A549 treated with AZD9567 at 1 μM for 4 hours (cell line): ENCODE measurements around the gene PHF23. TPM values are rescaled to one million over a fixed set of nuclear protein-coding genes. Genes with fewer than 3 reads are reported as not detected.

Experiments
- total RNA-seq: library from RNA; stranded (reverse); fragments of 200-300 nt; extraction: Qiagen RNA extraction; gene quantifications from 5 replicates; pipeline ENCODE4 v1.2.3, GENCODE V29; 2022; ENCODE audit not compliant: insufficient read depth

PHF23 gene
- 67.2 to 91.5 TPM (median 83.0 TPM) in 5 replicates for total RNA-seq

GRCh38 chr17:7239091-7240027 is at the start of gene PHF23:
PHF23 (minus strand) TSS chr17:7239457; CDS start chr17:7239279, 178 bp downstream.

GRCh38 chr17:7281074-7281952 is 42.1 kb upstream of the PHF23 start, which contains the start of gene SLC2A4:
SLC2A4 (plus strand) TSS chr17:7281718; CDS start chr17:7281935, 217 bp downstream.

GRCh38 chr17:7262192-7262934 is 23.1 kb upstream of the PHF23 start, which contains the start of gene CLDN7:
CLDN7 (minus strand) TSS chr17:7262478; CDS start chr17:7262043, 435 bp downstream.

GRCh38 chr17:7252176-7253043 is 13.2 kb upstream of the PHF23 start, which contains the start of gene ELP5:
ELP5 (plus strand) TSS chr17:7252215; CDS start chr17:7252551, 336 bp downstream.

GRCh38 chr17:7251661-7252175 is 12.5 kb upstream of the PHF23 start, which contains the start of gene CTDNEP1:
CTDNEP1 (minus strand) TSS chr17:7251734; CDS start chr17:7251296, 438 bp downstream.

GRCh38 chr17:7241783-7242716 is 2.8 kb upstream of the PHF23 start, which contains the start of gene GABARAP:
GABARAP (minus strand) TSS chr17:7242449; CDS start chr17:7242330, 119 bp downstream.

GRCh38 chr17:7234083-7234951 is 4.9 kb downstream of the PHF23 start, which contains the start of gene DVL2:
DVL2 (minus strand) TSS chr17:7234517; CDS start chr17:7234262, 255 bp downstream.

GRCh38 chr17:7219812-7220592 is 19.3 kb downstream of the PHF23 start, which contains the start of the genes ACADVL and DLG4:
ACADVL (plus strand) TSS chr17:7219938; CDS start chr17:7219985, 47 bp downstream.
DLG4 (minus strand) TSS chr17:7219836.

Other genes starting within 250 kb of the PHF23 start
- not detected in 5 replicates for gene ALOX12, start 243.4 kb downstream of the PHF23 start, total RNA-seq
- 364 to 487 TPM (median 429 TPM) in 5 replicates for gene RNASEK, start 226.8 kb downstream of the PHF23 start, total RNA-seq
- not detected in 5 replicates for gene BCL6B, start 216.4 kb downstream of the PHF23 start, total RNA-seq
- 3.5 to 8.5 TPM (median 7.7 TPM) in 5 replicates for gene SLC16A13, start 203.4 kb downstream of the PHF23 start, total RNA-seq
- gene SLC16A11, start 195.4 kb downstream of the PHF23 start, total RNA-seq, result not detected in 5 replicates
- not detected in 5 replicates for gene CLEC10A, start 159.2 kb downstream of the PHF23 start, total RNA-seq
- gene ASGR2, start 124.6 kb downstream of the PHF23 start, total RNA-seq, result 1.5 TPM in 1 of 5 replicates, not detected in the others
- 0.70 to 1.2 TPM (median 0.90 TPM) in 4 of 5 replicates, not detected in the other for gene ASGR1, start 60.1 kb downstream of the PHF23 start, total RNA-seq
- gene DLG4, start 19.6 kb downstream of the PHF23 start, total RNA-seq, result 5.9 to 6.9 TPM (median 6.2 TPM) in 5 replicates
- gene ACADVL, start 19.5 kb downstream of the PHF23 start, total RNA-seq, result 264 to 485 TPM (median 439 TPM) in 5 replicates
- 29.2 to 43.3 TPM (median 42.3 TPM) in 5 replicates for gene DVL2, start 4.9 kb downstream of the PHF23 start, total RNA-seq
- gene GABARAP, start 3.0 kb upstream of the PHF23 start, total RNA-seq, result 638 to 734 TPM (median 663 TPM) in 5 replicates
- gene CTDNEP1, start 12.3 kb upstream of the PHF23 start, total RNA-seq, result 202 to 277 TPM (median 222 TPM) in 5 replicates
- 115 to 144 TPM (median 128 TPM) in 5 replicates for gene ELP5, start 12.8 kb upstream of the PHF23 start, total RNA-seq
- 1.4 to 1.8 TPM (median 1.6 TPM) in 4 of 5 replicates, not detected in the other for gene CLDN7, start 23.0 kb upstream of the PHF23 start, total RNA-seq
- 0.28 to 0.45 TPM (median 0.37 TPM) in 4 of 5 replicates, not detected in the other for gene SLC2A4, start 42.3 kb upstream of the PHF23 start, total RNA-seq
- gene YBX2, start 55.2 kb upstream of the PHF23 start, total RNA-seq, result 0.46 to 0.72 TPM (median 0.60 TPM) in 4 of 5 replicates, not detected in the other
- 1,570 to 1,809 TPM (median 1,672 TPM) in 5 replicates for gene EIF5A, start 68.2 kb upstream of the PHF23 start, total RNA-seq
- gene GPS2, start 75.9 kb upstream of the PHF23 start, total RNA-seq, result 91.5 to 113 TPM (median 108 TPM) in 5 replicates
- 30.5 to 37.6 TPM (median 36.4 TPM) in 5 replicates for gene NEURL4, start 89.9 kb upstream of the PHF23 start, total RNA-seq
- gene ACAP1, start 97.1 kb upstream of the PHF23 start, total RNA-seq, result 2.1 to 5.5 TPM (median 3.9 TPM) in 4 of 5 replicates, not detected in the other
- 10.3 to 15.0 TPM (median 13.0 TPM) in 5 replicates for gene KCTD11, start 112.7 kb upstream of the PHF23 start, total RNA-seq
- not detected in 5 replicates for gene TMEM95, start 115.7 kb upstream of the PHF23 start, total RNA-seq
- gene TNK1, start 141.6 kb upstream of the PHF23 start, total RNA-seq, result 1.4 to 1.7 TPM (median 1.6 TPM) in 5 replicates
- gene PLSCR3, start 155.1 kb upstream of the PHF23 start, total RNA-seq, result 36.1 to 44.4 TPM (median 40.5 TPM) in 5 replicates
- 181 to 231 TPM (median 208 TPM) in 5 replicates for gene TMEM256, start 164.6 kb upstream of the PHF23 start, total RNA-seq
- 12.4 to 20.9 TPM (median 18.3 TPM) in 5 replicates for gene NLGN2, start 168.4 kb upstream of the PHF23 start, total RNA-seq
- 0.08 TPM in 2 of 5 replicates, not detected in the others for gene SPEM1, start 180.9 kb upstream of the PHF23 start, total RNA-seq
- gene SPEM2, start 186.2 kb upstream of the PHF23 start, total RNA-seq, result 0.05 to 0.07 TPM (median 0.05 TPM) in 3 of 5 replicates, not detected in the others
- 0.02 to 0.06 TPM (median 0.02 TPM) in 3 of 5 replicates, not detected in the others for gene SPEM3, start 189.4 kb upstream of the PHF23 start, total RNA-seq
- 7.5 to 12.0 TPM (median 11.6 TPM) in 5 replicates for gene TMEM102, start 196.0 kb upstream of the PHF23 start, total RNA-seq
- 0.67 to 1.3 TPM (median 0.74 TPM) in 4 of 5 replicates, not detected in the other for gene FGF11, start 200.1 kb upstream of the PHF23 start, total RNA-seq
- gene CHRNB1, start 205.6 kb upstream of the PHF23 start, total RNA-seq, result 5.7 to 17.4 TPM (median 8.1 TPM) in 5 replicates
- gene ZBTB4, start 240.2 kb upstream of the PHF23 start, total RNA-seq, result 17.6 to 21.8 TPM (median 20.5 TPM) in 5 replicates
- not detected in 5 replicates for gene SLC35G6, start 242.0 kb upstream of the PHF23 start, total RNA-seq
- gene POLR2A, start 244.9 kb upstream of the PHF23 start, total RNA-seq, result 74.1 to 103 TPM (median 95.9 TPM) in 5 replicates